ENCODE data around the gene MBD5.

The MBD5 gene

DNA sequence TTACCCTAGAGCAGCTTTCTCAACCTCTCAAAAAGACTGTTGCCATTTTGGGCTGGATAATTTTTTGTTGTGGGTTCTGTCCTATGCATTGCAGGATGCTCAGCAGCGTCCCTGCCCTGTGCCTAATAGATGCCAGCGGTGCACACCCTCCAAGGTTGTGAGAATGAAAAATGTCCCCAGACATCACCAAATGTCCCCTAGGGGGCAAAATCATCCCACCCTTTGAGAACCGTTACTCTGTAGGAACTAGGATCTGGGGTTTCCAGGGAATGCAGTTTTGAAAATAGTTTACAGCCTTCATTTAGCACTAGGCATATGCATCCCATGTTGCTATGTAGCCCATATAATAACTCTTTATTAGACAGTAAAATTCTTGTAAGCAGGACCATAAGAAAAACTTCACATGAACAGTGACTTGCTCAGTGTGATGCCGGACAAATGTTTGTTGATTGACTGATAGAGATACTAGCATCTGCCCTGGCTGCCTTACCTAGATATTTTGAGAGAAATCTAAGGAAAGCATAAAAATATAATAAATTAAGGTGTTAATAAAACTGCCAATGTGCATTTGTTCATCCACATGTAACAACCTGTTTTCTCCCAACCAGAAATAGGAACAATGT is 544.5 kb downstream of the MBD5 start:
- TF ChIP-seq, protein P1, sequence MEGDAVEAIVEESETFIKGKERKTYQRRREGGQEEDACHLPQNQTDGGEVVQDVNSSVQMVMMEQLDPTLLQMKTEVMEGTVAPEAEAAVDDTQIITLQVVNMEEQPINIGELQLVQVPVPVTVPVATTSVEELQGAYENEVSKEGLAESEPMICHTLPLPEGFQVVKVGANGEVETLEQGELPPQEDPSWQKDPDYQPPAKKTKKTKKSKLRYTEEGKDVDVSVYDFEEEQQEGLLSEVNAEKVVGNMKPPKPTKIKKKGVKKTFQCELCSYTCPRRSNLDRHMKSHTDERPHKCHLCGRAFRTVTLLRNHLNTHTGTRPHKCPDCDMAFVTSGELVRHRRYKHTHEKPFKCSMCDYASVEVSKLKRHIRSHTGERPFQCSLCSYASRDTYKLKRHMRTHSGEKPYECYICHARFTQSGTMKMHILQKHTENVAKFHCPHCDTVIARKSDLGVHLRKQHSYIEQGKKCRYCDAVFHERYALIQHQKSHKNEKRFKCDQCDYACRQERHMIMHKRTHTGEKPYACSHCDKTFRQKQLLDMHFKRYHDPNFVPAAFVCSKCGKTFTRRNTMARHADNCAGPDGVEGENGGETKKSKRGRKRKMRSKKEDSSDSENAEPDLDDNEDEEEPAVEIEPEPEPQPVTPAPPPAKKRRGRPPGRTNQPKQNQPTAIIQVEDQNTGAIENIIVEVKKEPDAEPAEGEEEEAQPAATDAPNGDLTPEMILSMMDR (IDR thresholded peaks at IDR 0.05; ENCODE audit: low read depth, low read length), result peak; percentile 19
- peak; percentile 12 to 15 for DNase-seq (ENCODE audit: low read depth in 2 of 2)
- no peak overlapping the region for H3K4me3 ChIP-seq (replicated peaks in 1 of 2; ENCODE audit: low read depth in 2 of 2, low read length in 2 of 2)

All from cardiac fibroblast (primary cell).